ENCODE results near the gene TMCC1. TPM values are rescaled to one million over a fixed set of nuclear protein-coding genes. Genes with fewer than 3 reads are reported as not detected.
"Not testable (repeated sequence)": the region's sequence is repeated elsewhere in the genome, so short reads cannot be mapped to it uniquely, and the experiment has no call there.

Gene TMCC1
- total RNA-seq, 2 experiments from 2014 or later: 13.6 to 14.3 TPM

- intact Hi-C loops (cut with micrococcal nuclease): no loop called here
- Mint-ChIP-seq H3K36me3 (ENCODE audit: low read depth) (peaks cover 31% of the 10 kb centered on the region), H3K4me3 (no peak overlapping the region), H3K27ac (no peak overlapping the region), H3K27me3 (ENCODE audit: low read depth) (no peaks in the 10 kb centered on the region), H3K4me1 (ENCODE audit: low read depth) (peaks cover 15% of the 10 kb centered on the region), H3K9me3 (peaks cover 2% of the 10 kb centered on the region)
- no peak for DNase-seq
- CTCF ChIA-PET: interaction anchor here (0.6 kb wide), 1 partner anchor 11 kb away, joined by 3 read pairs; no protein-coding TSS in a partner anchor
Observed at GRCh38 chr3:129855832-129856419, 37.6 kb downstream of the TMCC1 start.

- intact Hi-C loops (cut with micrococcal nuclease): no loop called here
- Mint-ChIP-seq H3K9me3 (peaks cover 6% of the 10 kb centered on the region), H3K27ac (no peak overlapping the region), H3K4me1 (ENCODE audit: low read depth) (peaks cover 15% of the 10 kb centered on the region), H3K36me3 (ENCODE audit: low read depth) (peaks cover 32% of the 10 kb centered on the region), H3K27me3 (ENCODE audit: low read depth) (no peaks in the 10 kb centered on the region), H3K4me3 (no peak overlapping the region)
- DNase-seq: no peak
- CTCF ChIA-PET: no interaction called here
Observed at GRCh38 chr3:129855170-129855831, 38.2 kb downstream of the TMCC1 start.

GRCh38 chr3:129854460-129854859 is 39.1 kb downstream of the TMCC1 start:
- Mint-ChIP-seq H3K36me3 (ENCODE audit: low read depth) (peaks cover 32% of the 10 kb centered on the region), H3K9me3 (peaks cover 7% of the 10 kb centered on the region), H3K4me1 (ENCODE audit: low read depth) (peaks cover 15% of the 10 kb centered on the region), H3K27ac (no peak overlapping the region), H3K4me3 (no peak overlapping the region), H3K27me3 (ENCODE audit: low read depth) (no peaks in the 10 kb centered on the region)
- no peak for DNase-seq
- intact Hi-C loops (cut with micrococcal nuclease): no loop called here
- CTCF ChIA-PET: no interaction called here

- Mint-ChIP-seq H3K4me3 (no peak overlapping the region), H3K4me1 (ENCODE audit: low read depth) (peaks cover 5% of the 10 kb centered on the region), H3K27ac (no peak overlapping the region), H3K9me3 (peaks cover 6% of the 10 kb centered on the region), H3K36me3 (ENCODE audit: low read depth) (peaks cover 30% of the 10 kb centered on the region), H3K27me3 (ENCODE audit: low read depth) (no peaks in the 10 kb centered on the region)
- CTCF ChIA-PET: interaction anchor here (0.6 kb wide), 1 partner anchor 48 kb away, joined by 3 read pairs; no protein-coding TSS in a partner anchor
- intact Hi-C loops (cut with micrococcal nuclease): no loop called here
- no peak for DNase-seq
Observed at GRCh38 chr3:129845956-129846355, 47.6 kb downstream of the TMCC1 start.

- Mint-ChIP-seq H3K27ac (no peak overlapping the region), H3K27me3 (ENCODE audit: low read depth) (no peaks in the 10 kb centered on the region), H3K4me1 (ENCODE audit: low read depth) (peaks cover 8% of the 10 kb centered on the region), H3K4me3 (no peak overlapping the region), H3K9me3 (peaks cover 2% of the 10 kb centered on the region), H3K36me3 (ENCODE audit: low read depth) (peaks cover 22% of the 10 kb centered on the region)
- no peak for DNase-seq
- CTCF ChIA-PET: interaction anchor here (1.4 kb wide), 1 partner anchor 10 kb away, joined by 6 read pairs; no protein-coding TSS in a partner anchor
- intact Hi-C loops (cut with micrococcal nuclease): no loop called here
Observed at GRCh38 chr3:129840707-129841360, 52.7 kb downstream of the TMCC1 start.

GRCh38 chr3:129838086-129838485 is 55.4 kb downstream of the TMCC1 start:
- Mint-ChIP-seq H3K27me3 (ENCODE audit: low read depth) (no peaks in the 10 kb centered on the region), H3K27ac (no peak overlapping the region), H3K4me3 (no peak overlapping the region), H3K4me1 (ENCODE audit: low read depth) (peaks cover 5% of the 10 kb centered on the region), H3K9me3 (no peaks in the 10 kb centered on the region), H3K36me3 (ENCODE audit: low read depth) (peaks cover 11% of the 10 kb centered on the region)
- CTCF ChIA-PET: no interaction called here
- intact Hi-C loops (cut with micrococcal nuclease): no loop called here
- no peak for DNase-seq

GRCh38 chr3:129837065-129837642 is 56.4 kb downstream of the TMCC1 start:
- no peaks in the 10 kb centered on the region for H3K27me3 Mint-ChIP-seq (ENCODE audit: low read depth)
- CTCF ChIA-PET: interaction anchor here (0.6 to 0.7 kb wide), 2 partner anchors 10 to 92 kb away, joined by 3 to 5 read pairs; no protein-coding TSS in a partner anchor
- H3K4me1 Mint-ChIP-seq (ENCODE audit: low read depth): peaks cover 5% of the 10 kb centered on the region
- no peak overlapping the region for H3K4me3 Mint-ChIP-seq
- intact Hi-C loops (cut with micrococcal nuclease): no loop called here
- H3K27ac Mint-ChIP-seq: no peak overlapping the region
- no peaks in the 10 kb centered on the region for H3K9me3 Mint-ChIP-seq
- H3K36me3 Mint-ChIP-seq (ENCODE audit: low read depth): peaks cover 11% of the 10 kb centered on the region
- no peak for DNase-seq

- H3K4me1 Mint-ChIP-seq (ENCODE audit: low read depth): peaks cover 5% of the 10 kb centered on the region
- peaks cover 10% of the 10 kb centered on the region for H3K36me3 Mint-ChIP-seq (ENCODE audit: low read depth)
- no peak overlapping the region for H3K27ac Mint-ChIP-seq
- H3K27me3 Mint-ChIP-seq (ENCODE audit: low read depth): no peaks in the 10 kb centered on the region
- H3K4me3 Mint-ChIP-seq: no peak overlapping the region
- DNase-seq: no peak
- H3K9me3 Mint-ChIP-seq: no peaks in the 10 kb centered on the region
- intact Hi-C loops (cut with micrococcal nuclease): no loop called here
- CTCF ChIA-PET: interaction anchor here (0.6 kb wide), 2 partner anchors 91 to 547 kb away, joined by 3 to 5 read pairs; no protein-coding TSS in a partner anchor
Observed at GRCh38 chr3:129836381-129837064, 57.0 kb downstream of the TMCC1 start.

- no peaks in the 10 kb centered on the region for H3K9me3 Mint-ChIP-seq
- no peaks in the 10 kb centered on the region for H3K27me3 Mint-ChIP-seq (ENCODE audit: low read depth)
- no peak for DNase-seq
- intact Hi-C loops (cut with micrococcal nuclease): no loop called here
- H3K27ac Mint-ChIP-seq: no peak overlapping the region
- H3K36me3 Mint-ChIP-seq (ENCODE audit: low read depth): peaks cover 5% of the 10 kb centered on the region
- H3K4me1 Mint-ChIP-seq (ENCODE audit: low read depth): peaks cover 5% of the 10 kb centered on the region
- H3K4me3 Mint-ChIP-seq: no peak overlapping the region
- CTCF ChIA-PET: no interaction called here
Observed at GRCh38 chr3:129835198-129835597, 58.3 kb downstream of the TMCC1 start.

- no peak overlapping the region for H3K4me3 Mint-ChIP-seq
- no peaks in the 10 kb centered on the region for H3K27me3 Mint-ChIP-seq (ENCODE audit: low read depth)
- H3K36me3 Mint-ChIP-seq (ENCODE audit: low read depth): peaks cover under 1% of the 10 kb centered on the region
- peaks cover 5% of the 10 kb centered on the region for H3K4me1 Mint-ChIP-seq (ENCODE audit: low read depth)
- DNase-seq: no peak
- no peak overlapping the region for H3K27ac Mint-ChIP-seq
- no peaks in the 10 kb centered on the region for H3K9me3 Mint-ChIP-seq
- intact Hi-C loops (cut with micrococcal nuclease): no loop called here
- CTCF ChIA-PET: interaction anchor here (0.5 kb wide), 1 partner anchor 9 kb away, joined by 3 read pairs; no protein-coding TSS in a partner anchor
Observed at GRCh38 chr3:129834580-129834979, 58.9 kb downstream of the TMCC1 start.

GRCh38 chr3:129831942-129832341 is 61.6 kb downstream of the TMCC1 start:
- H3K27me3 Mint-ChIP-seq (ENCODE audit: low read depth); H3K4me3 Mint-ChIP-seq; DNase-seq; intact Hi-C loops (cut with micrococcal nuclease); H3K36me3 Mint-ChIP-seq (ENCODE audit: low read depth); H3K9me3 Mint-ChIP-seq; H3K27ac Mint-ChIP-seq: not testable (repeated sequence)
- peaks cover 13% of the 10 kb centered on the region for H3K4me1 Mint-ChIP-seq (ENCODE audit: low read depth)
- CTCF ChIA-PET: interaction anchor here (1.2 to 1.6 kb wide), 2 partner anchors 8 to 341 kb away, joined by 5 read pairs; no protein-coding TSS in a partner anchor

GRCh38 chr3:129831503-129831902 is 62.0 kb downstream of the TMCC1 start:
- Mint-ChIP-seq H3K4me3 (no peak overlapping the region), H3K36me3 (ENCODE audit: low read depth) (no peaks in the 10 kb centered on the region), H3K27ac (no peak overlapping the region), H3K9me3 (no peaks in the 10 kb centered on the region), H3K4me1 (ENCODE audit: low read depth) (peaks cover 13% of the 10 kb centered on the region), H3K27me3 (ENCODE audit: low read depth) (no peaks in the 10 kb centered on the region)
- CTCF ChIA-PET: interaction anchor here (1.2 to 1.6 kb wide), 2 partner anchors 8 to 341 kb away, joined by 5 read pairs; no protein-coding TSS in a partner anchor
- no peak for DNase-seq
- intact Hi-C loops (cut with micrococcal nuclease): no loop called here
